HCT116 (cell line): ENCODE measurements around the gene PARVB. TPM values are rescaled to one million over a fixed set of nuclear protein-coding genes. Genes with fewer than 3 reads are reported as not detected.

Source experiments
- ATAC-seq: fragments of 200-7000 bp; cut with Tn5 transposase; 2 replicates; pipeline ENCODE4 v1.9.1; 2020; ENCODE audit warnings: mild to moderate bottlenecking, moderate library complexity
- BruUV-seq: library from RNA; stranded (reverse); fragments of 400-500 nt; replicated peaks from 2 replicates; lab custom pipeline; 2021; lab: Mats Ljungman, UMichigan
- CTCF ChIA-PET: fragments of 300-600 bp; sonication (Branson Sonifier 250); formaldehyde crosslinking; loops from one replicate; lab custom pipeline; 2021; ENCODE audit warnings: antibody characterized with exemption; lab: Charles Lee
- POLR2A ChIA-PET: fragments of 300-600, 350-600 bp; sonication (Branson Sonifier 250); formaldehyde crosslinking; loops from one replicate; lab custom pipeline; 2021; ENCODE audit warnings: antibody characterized with exemption; lab: Charles Lee
- RAD21 ChIA-PET, 2 experiments: fragments of 300-600 bp; sonication (Branson Sonifier 250); formaldehyde crosslinking; loops; one replicate each; lab custom pipeline; 2023; ENCODE audit warnings: low total read pairs in 2 of 2; ENCODE audit not compliant: uncharacterized antibody in 2 of 2, unreplicated experiment in 2 of 2, low non-redundant PET in 1 of 2; lab: Charles Lee
- DNase-seq: peaks from one replicate; pipeline ENCODE4 v3.0.0-alpha.2; 2010; ENCODE audit warnings: low read depth, low spot score
- H2AFZ ChIP-seq: fragments of 200-600 bp; shearing (Covaris generic), sonication (generic); 2 replicates; pipeline ENCODE4 v1.6.1; 2017; ENCODE audit warnings: low read depth, mixed run types, mixed read lengths, antibody characterized with exemption, low read length; ENCODE audit not compliant: poor library complexity, severe bottlenecking
- H3K27ac ChIP-seq: 2 replicates; pipeline ENCODE4 v1.5.1; 2012; ENCODE audit warnings: low read depth, low read length
- H3K27me3 ChIP-seq: fragments of 200-600 bp; sonication (generic); 2 replicates; pipeline ENCODE4 v1.6.1; 2016; ENCODE audit warnings: mixed run types, low read length, mixed read lengths; ENCODE audit not compliant: insufficient read depth
- H3K36me3 ChIP-seq, 2 experiments: fragments of 200-500 bp in 1 of 2; fragments of 200-600 bp in 1 of 2; sonication (Bioruptor generic) in 1 of 2; sonication (generic) in 1 of 2; 2 replicates each; pipeline versions ENCODE4 v1.5.1 to v1.6.1; 2014 to 2016; ENCODE audit warnings: low read length in 2 of 2, inconsistent platforms in 1 of 2, mixed read lengths in 1 of 2, mixed run types in 1 of 2; ENCODE audit not compliant: insufficient read depth in 2 of 2, control insufficient read depth in 1 of 2
- H3K4me1 ChIP-seq, 2 experiments: fragments of 200-600 bp in 1 of 2; sonication (generic) in 1 of 2; 2 replicates each; pipeline versions ENCODE4 v1.5.1 to v1.6.1; 2012 to 2017; ENCODE audit warnings: low read length in 2 of 2, inconsistent platforms in 1 of 2, mild to moderate bottlenecking in 1 of 2, mixed read lengths in 1 of 2, mixed run types in 1 of 2, moderate library complexity in 1 of 2; ENCODE audit not compliant: insufficient read depth in 2 of 2, control insufficient read depth in 1 of 2
- H3K4me2 ChIP-seq: fragments of 200-600 bp; sonication (generic); 2 replicates; pipeline ENCODE4 v1.6.1; 2017; ENCODE audit warnings: mixed run types, low read length, mixed read lengths
- H3K4me3 ChIP-seq, 2 experiments: fragments of 200-600 bp in 1 of 2; sonication (generic) in 1 of 2; replicated peaks in 1 of 2; 2 replicates each; pipeline ENCODE4 v1.5.1; 2011 to 2016; ENCODE audit warnings: low read length in 2 of 2, control low read depth in 1 of 2, low read depth in 1 of 2, mild to moderate bottlenecking in 1 of 2, mixed read lengths in 1 of 2, mixed run types in 1 of 2
- H3K79me2 ChIP-seq: fragments of 200-600 bp; sonication (generic); 2 replicates; pipeline ENCODE4 v1.6.1; 2017; ENCODE audit warnings: mild to moderate bottlenecking, mixed run types, low read length, moderate library complexity, mixed read lengths; ENCODE audit not compliant: insufficient read depth
- H3K9ac ChIP-seq: fragments of 200-600 bp; sonication (generic); 2 replicates; pipeline ENCODE4 v1.6.1; 2016; ENCODE audit warnings: low read length, mixed read lengths
- H3K9me2 ChIP-seq: fragments of 200-600 bp; sonication (generic), shearing (Covaris generic); 2 replicates; pipeline ENCODE4 v1.6.1; 2017; ENCODE audit warnings: mixed run types, mild to moderate bottlenecking, moderate library complexity; ENCODE audit not compliant: insufficient read depth
- H3K9me3 ChIP-seq, 2 experiments: fragments of 200-500 bp in 1 of 2; fragments of 200-600 bp in 1 of 2; sonication (Bioruptor generic) in 1 of 2; sonication (generic) in 1 of 2; 2 replicates each; pipeline ENCODE4 v1.6.1; 2014 to 2017; ENCODE audit warnings: low read length in 2 of 2, mixed read lengths in 2 of 2, inconsistent platforms in 1 of 2, low read depth in 1 of 2, mild to moderate bottlenecking in 1 of 2, mixed run types in 1 of 2, moderate library complexity in 1 of 2; ENCODE audit not compliant: control insufficient read depth in 1 of 2, insufficient read depth in 1 of 2
- H4K20me1 ChIP-seq: fragments of 200-600 bp; sonication (generic), shearing (Covaris generic); 2 replicates; pipeline ENCODE4 v1.6.1; 2017; ENCODE audit warnings: mixed run types, mild to moderate bottlenecking, moderate library complexity; ENCODE audit not compliant: insufficient read depth
- CBX3 ChIP-seq: IDR thresholded peaks from 2 replicates; pipeline ENCODE4 v1.6.1; 2012; ENCODE audit warnings: low read depth
- EGR1 ChIP-seq: IDR thresholded peaks from 2 replicates; pipeline ENCODE4 v1.6.1; 2012; ENCODE audit warnings: low read depth
- ELF1 ChIP-seq: IDR thresholded peaks from 2 replicates; pipeline ENCODE4 v1.6.1; 2012; ENCODE audit warnings: low read depth, borderline replicate concordance
- FOSL1 ChIP-seq: IDR thresholded peaks from 2 replicates; pipeline ENCODE4 v1.6.1; 2012; ENCODE audit warnings: low read depth
- JUND ChIP-seq: IDR thresholded peaks from 2 replicates; pipeline ENCODE4 v1.6.1; 2012
- POLR2A ChIP-seq: IDR thresholded peaks from 2 replicates; pipeline ENCODE4 v1.7.0; 2011; ENCODE audit warnings: borderline replicate concordance; ENCODE audit not compliant: insufficient read depth, insufficient read length; ENCODE audit errors: extremely low read depth
- POLR2AphosphoS5 ChIP-seq: IDR thresholded peaks from 2 replicates; pipeline ENCODE4 v1.6.1; 2011; ENCODE audit warnings: mild to moderate bottlenecking, low read depth, low read length, moderate library complexity
- SP1 ChIP-seq: IDR thresholded peaks from 2 replicates; pipeline ENCODE4 v1.6.1; 2012; ENCODE audit warnings: low read depth
- SRF ChIP-seq: IDR thresholded peaks from 2 replicates; pipeline ENCODE4 v1.6.1; 2012; ENCODE audit warnings: low read depth
- ZFX ChIP-seq: fragments of 450-650 bp; IDR thresholded peaks from 2 replicates; pipeline ENCODE4 v1.6.1; 2017
- intact Hi-C: fragments of 100-400 bp; cut with micrococcal nuclease; formaldehyde crosslinking; loops from 2 replicates; pipeline ENCODE4 v1.10.0; 2022
- total RNA-seq: library from RNA; stranded (reverse); gene quantifications from one replicate; pipeline ENCODE4 v1.2.1, GENCODE V29; 2021; ENCODE audit not compliant: unreplicated experiment
- TF ChIP-seq, protein P1 (sequence below): IDR thresholded peaks from 2 replicates; pipeline ENCODE4 v1.6.1; 2012; ENCODE audit warnings: low read depth
- TF ChIP-seq, protein P2 (sequence below): IDR thresholded peaks from 2 replicates; pipeline ENCODE4 v1.6.1; 2012

Gene PARVB
- total RNA-seq, 1 experiment from 2014 or later, result 21.4 TPM

DNA sequence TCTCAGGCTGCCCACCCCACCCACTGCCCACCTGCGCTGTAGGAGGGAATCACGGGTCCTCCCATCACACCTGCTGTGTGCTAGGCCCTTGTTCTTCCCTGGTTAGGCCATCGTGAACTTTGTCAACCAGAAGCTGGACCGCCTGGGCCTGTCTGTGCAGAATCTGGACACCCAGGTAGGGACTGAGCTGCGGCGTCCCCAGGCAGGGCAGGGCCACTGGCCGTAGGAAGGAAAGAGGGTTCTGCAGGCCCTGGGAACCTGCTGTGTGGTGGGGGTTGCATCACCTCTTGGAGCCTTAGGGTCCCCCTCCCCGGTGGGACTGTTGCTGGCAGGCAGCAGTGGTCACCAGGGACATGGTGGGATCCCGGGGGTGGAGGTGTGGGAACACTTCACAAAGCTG is 172.1 kb downstream of the PARVB start:
- ChIA-PET CTCF (interaction anchor here (1.2 kb wide), 1 partner anchor 110 kb away, joined by 3 read pairs; no protein-coding TSS in a partner anchor), POLR2A (no interaction called here), RAD21 (no interaction called here)
- Histone ChIP-seq H3K9me3 (no peaks in the 10 kb centered on the region), H3K4me1 (peaks cover 4 to 12% of the 10 kb centered on the region in 2 experiments; a peak in 3 of 4 replicates), H4K20me1 (no peaks in the 10 kb centered on the region), H2AFZ (no peak overlapping the region), H3K79me2 (no peaks in the 10 kb centered on the region), H3K36me3 (no peaks in the 10 kb centered on the region), H3K9me2 (no peaks in the 10 kb centered on the region), H3K4me2 (no peak overlapping the region), H3K27ac (no peak overlapping the region)
- DNase-seq, result no peak
- intact Hi-C loops, result no loop called here
- BruUV-seq, result no TSS peak
- ATAC-seq, result no peak
- no peak for TF ChIP-seq POLR2AphosphoS5
- no peak for TF ChIP-seq POLR2A
- TF ChIP-seq ELF1, result no peak
- no peak for TF ChIP-seq FOSL1
- TF ChIP-seq SP1, result no peak
- TF ChIP-seq ZFX, result no peak
- TF ChIP-seq JUND, result no peak
- TF ChIP-seq SRF, result no peak
- no peak for TF ChIP-seq EGR1
- no peak for TF ChIP-seq CBX3
- TF ChIP-seq, protein P1, sequence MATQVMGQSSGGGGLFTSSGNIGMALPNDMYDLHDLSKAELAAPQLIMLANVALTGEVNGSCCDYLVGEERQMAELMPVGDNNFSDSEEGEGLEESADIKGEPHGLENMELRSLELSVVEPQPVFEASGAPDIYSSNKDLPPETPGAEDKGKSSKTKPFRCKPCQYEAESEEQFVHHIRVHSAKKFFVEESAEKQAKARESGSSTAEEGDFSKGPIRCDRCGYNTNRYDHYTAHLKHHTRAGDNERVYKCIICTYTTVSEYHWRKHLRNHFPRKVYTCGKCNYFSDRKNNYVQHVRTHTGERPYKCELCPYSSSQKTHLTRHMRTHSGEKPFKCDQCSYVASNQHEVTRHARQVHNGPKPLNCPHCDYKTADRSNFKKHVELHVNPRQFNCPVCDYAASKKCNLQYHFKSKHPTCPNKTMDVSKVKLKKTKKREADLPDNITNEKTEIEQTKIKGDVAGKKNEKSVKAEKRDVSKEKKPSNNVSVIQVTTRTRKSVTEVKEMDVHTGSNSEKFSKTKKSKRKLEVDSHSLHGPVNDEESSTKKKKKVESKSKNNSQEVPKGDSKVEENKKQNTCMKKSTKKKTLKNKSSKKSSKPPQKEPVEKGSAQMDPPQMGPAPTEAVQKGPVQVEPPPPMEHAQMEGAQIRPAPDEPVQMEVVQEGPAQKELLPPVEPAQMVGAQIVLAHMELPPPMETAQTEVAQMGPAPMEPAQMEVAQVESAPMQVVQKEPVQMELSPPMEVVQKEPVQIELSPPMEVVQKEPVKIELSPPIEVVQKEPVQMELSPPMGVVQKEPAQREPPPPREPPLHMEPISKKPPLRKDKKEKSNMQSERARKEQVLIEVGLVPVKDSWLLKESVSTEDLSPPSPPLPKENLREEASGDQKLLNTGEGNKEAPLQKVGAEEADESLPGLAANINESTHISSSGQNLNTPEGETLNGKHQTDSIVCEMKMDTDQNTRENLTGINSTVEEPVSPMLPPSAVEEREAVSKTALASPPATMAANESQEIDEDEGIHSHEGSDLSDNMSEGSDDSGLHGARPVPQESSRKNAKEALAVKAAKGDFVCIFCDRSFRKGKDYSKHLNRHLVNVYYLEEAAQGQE, result no peak
- TF ChIP-seq, protein P2, sequence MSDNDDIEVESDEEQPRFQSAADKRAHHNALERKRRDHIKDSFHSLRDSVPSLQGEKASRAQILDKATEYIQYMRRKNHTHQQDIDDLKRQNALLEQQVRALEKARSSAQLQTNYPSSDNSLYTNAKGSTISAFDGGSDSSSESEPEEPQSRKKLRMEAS, result no peak
- TF ChIP-seq, all 23 proteins: peak for 0
- peaks cover 32% of the 10 kb centered on the region for H3K27me3 ChIP-seq
- H3K4me3 ChIP-seq, result no peak overlapping the region
- no peak overlapping the region for H3K9ac ChIP-seq
